ENCODE data around the gene ICOS. TPM values are rescaled to one million over a fixed set of nuclear protein-coding genes. Genes with fewer than 3 reads are reported as not detected.

ICOS gene
- total RNA-seq, 2 donors from 2014 or later = not detected

DNA sequence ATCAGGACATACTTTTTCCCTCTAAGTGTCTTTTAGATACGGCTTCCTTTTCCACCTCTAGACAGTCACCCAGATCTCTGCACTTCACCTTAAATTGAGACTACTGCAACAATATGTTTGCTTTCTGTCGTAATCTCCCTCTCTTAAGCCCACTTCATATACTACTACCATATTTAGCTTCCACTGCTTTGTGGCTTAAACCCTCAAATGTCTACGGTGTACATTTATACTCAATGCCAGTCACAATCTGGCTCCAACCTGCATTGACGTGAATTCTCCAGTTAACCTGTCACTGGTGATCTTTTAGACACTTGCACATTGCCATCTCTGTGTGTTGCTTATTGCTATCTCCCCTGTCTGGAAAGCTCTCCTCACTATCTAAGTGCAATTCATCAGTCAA lies 56.4 kb downstream of the ICOS start:
- no peaks in the 10 kb centered on the region for H3K9me3 ChIP-seq
- no peaks in the 10 kb centered on the region for H3K36me3 ChIP-seq
- H3K27ac ChIP-seq = no peak overlapping the region
- H3K4me1 ChIP-seq = no peaks in the 10 kb centered on the region
- H3K27me3 ChIP-seq = no peaks in the 10 kb centered on the region
- no peak for DNase-seq (ENCODE audit: low spot score)
- TF ChIP-seq, protein P1, sequence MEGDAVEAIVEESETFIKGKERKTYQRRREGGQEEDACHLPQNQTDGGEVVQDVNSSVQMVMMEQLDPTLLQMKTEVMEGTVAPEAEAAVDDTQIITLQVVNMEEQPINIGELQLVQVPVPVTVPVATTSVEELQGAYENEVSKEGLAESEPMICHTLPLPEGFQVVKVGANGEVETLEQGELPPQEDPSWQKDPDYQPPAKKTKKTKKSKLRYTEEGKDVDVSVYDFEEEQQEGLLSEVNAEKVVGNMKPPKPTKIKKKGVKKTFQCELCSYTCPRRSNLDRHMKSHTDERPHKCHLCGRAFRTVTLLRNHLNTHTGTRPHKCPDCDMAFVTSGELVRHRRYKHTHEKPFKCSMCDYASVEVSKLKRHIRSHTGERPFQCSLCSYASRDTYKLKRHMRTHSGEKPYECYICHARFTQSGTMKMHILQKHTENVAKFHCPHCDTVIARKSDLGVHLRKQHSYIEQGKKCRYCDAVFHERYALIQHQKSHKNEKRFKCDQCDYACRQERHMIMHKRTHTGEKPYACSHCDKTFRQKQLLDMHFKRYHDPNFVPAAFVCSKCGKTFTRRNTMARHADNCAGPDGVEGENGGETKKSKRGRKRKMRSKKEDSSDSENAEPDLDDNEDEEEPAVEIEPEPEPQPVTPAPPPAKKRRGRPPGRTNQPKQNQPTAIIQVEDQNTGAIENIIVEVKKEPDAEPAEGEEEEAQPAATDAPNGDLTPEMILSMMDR (IDR thresholded peaks at IDR 0.05) = no peak
- no peak overlapping the region for H3K4me3 ChIP-seq

DNA sequence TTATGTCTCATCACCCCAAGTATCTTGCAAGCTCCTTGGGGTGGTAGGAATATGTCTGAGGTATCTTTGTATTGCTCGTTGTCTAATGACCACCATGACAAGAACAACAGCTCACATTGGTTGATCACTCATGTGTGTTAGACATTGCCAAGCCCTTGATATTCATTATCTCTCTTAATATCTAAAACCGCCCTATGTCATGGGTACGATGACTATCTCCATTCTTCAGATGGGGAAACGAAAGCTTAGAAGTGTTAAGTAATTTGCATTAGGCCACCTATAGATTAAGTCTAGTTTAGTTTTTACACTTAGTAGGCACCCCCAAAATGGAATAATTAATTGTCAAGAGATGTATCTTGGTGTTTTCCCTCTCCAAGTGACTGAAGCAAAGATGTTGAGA lies 57.0 kb downstream of the ICOS start:
- Histone ChIP-seq H3K9me3 (no peaks in the 10 kb centered on the region), H3K27me3 (no peaks in the 10 kb centered on the region), H3K4me3 (no peak overlapping the region), H3K27ac (no peak overlapping the region), H3K36me3 (no peaks in the 10 kb centered on the region), H3K4me1 (no peaks in the 10 kb centered on the region)
- no peak for DNase-seq (ENCODE audit: low spot score)
- TF ChIP-seq, protein P1 (IDR thresholded peaks at IDR 0.05) = no peak

DNA sequence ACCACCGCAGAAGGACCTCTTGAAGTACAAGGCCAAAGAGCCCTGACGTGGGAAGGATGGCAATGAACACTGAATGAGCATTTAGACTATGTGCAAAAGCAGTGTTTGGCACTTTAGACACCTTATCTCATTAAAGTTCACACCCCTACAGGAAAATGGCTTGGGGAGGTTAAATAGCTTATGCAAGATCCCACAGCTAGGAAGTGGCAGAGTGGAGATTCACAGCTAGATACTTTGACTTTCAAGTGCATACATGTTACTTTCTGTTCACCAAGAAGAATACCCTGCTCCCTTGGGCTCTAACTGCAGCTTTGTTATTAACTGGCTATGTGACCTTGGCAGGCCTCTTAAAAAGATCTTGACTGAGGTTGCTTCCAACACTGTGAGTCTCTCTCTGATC lies 58.2 kb downstream of the ICOS start:
- Histone ChIP-seq H3K4me3 (no peak overlapping the region), H3K36me3 (no peaks in the 10 kb centered on the region), H3K9me3 (no peaks in the 10 kb centered on the region), H3K27me3 (no peaks in the 10 kb centered on the region), H3K27ac (no peak overlapping the region), H3K4me1 (no peaks in the 10 kb centered on the region)
- TF ChIP-seq, protein P1 (IDR thresholded peaks at IDR 0.05) = no peak
- DNase-seq (ENCODE audit: low spot score) = no peak

- Histone ChIP-seq H3K4me1 (no peaks in the 10 kb centered on the region), H3K27me3 (no peaks in the 10 kb centered on the region), H3K4me3 (no peak overlapping the region), H3K9me3 (no peaks in the 10 kb centered on the region), H3K27ac (no peak overlapping the region), H3K36me3 (no peaks in the 10 kb centered on the region)
- TF ChIP-seq, protein P1 (IDR thresholded peaks at IDR 0.05) = no peak
- no peak for DNase-seq (ENCODE audit: low spot score)
Observed at GRCh38 chr2:203996692-203997091, 60.1 kb downstream of the ICOS start.

DNA sequence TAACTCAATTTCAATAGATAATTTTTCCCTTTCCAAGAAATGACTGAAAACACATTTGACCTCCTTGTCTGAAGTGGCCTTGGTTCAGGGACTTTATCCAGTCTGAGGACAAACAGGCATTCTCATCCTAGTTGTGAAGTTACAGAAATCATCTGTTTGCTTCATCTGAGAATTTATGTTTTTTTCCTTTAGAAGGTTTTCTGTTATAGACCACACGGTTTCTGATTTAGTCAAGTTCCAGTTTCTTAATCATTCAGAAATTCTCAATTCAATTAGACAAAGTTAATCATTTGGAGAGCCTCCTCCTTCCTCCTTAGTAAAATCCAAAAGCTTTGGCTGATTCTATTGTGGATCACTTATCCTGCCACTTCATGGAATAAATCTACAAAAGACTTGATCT lies 60.9 kb downstream of the ICOS start:
- TF ChIP-seq, protein P1 (IDR thresholded peaks at IDR 0.05) = no peak
- Histone ChIP-seq H3K9me3 (no peaks in the 10 kb centered on the region), H3K27me3 (no peaks in the 10 kb centered on the region), H3K36me3 (no peaks in the 10 kb centered on the region), H3K4me3 (no peak overlapping the region), H3K4me1 (no peaks in the 10 kb centered on the region), H3K27ac (no peak overlapping the region)
- no peak for DNase-seq (ENCODE audit: low spot score)

DNA sequence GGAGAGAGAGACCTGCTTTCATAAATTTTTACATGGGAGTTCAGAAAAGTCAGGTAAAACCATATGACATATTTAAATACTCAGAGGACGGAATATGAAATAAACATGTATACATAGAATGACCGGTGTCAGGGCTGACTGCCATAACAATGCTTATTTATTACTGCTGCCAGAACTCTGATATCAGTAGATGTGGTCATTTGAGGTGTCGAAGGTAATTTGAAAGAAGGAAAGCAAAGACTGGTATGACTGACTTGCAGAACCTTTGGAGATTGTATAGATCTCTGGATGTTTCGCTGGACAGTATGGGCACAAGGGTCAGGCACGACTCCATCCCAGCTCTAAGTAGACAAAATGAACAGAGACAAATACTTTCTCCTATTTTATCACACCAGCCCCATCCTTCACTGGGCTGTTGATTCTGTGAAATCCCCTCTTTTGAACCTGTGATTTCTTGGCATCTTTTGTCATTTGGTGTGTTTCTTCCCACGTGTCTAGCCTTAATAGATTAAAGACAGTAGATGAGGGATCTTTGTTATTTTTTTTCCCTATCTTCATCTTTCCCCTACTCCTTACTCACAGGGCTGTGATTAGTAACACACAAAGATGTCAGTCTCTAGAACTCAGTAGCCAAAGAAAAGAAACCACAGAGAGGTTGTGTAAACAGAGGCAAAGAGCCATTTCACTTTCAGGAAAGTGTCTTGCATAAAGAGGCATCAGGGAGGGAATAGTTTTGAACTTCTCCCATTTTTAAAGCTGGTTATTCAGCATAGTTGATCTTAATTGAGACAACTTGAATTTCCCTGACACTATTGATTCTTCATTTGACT lies 61.6 kb downstream of the ICOS start:
- no peaks in the 10 kb centered on the region for H3K9me3 ChIP-seq
- H3K4me3 ChIP-seq = no peak overlapping the region
- no peak for DNase-seq (ENCODE audit: low spot score)
- TF ChIP-seq, protein P1 (IDR thresholded peaks at IDR 0.05) = no peak
- H3K27me3 ChIP-seq = no peaks in the 10 kb centered on the region
- H3K4me1 ChIP-seq = no peaks in the 10 kb centered on the region
- no peak overlapping the region for H3K27ac ChIP-seq
- no peaks in the 10 kb centered on the region for H3K36me3 ChIP-seq

Measured in right atrium auricular region (tissue), 2 donors.